ENCODE results near the gene GOLGA1. TPM values are rescaled to one million over a fixed set of nuclear protein-coding genes. Genes with fewer than 3 reads are reported as not detected.

GOLGA1 gene
- polyA plus RNA-seq, 1 donor from 2014 or later: 15.3 TPM

- H3K9me2 ChIP-seq (ENCODE audit: insufficient read depth, low read length): no peaks in the 10 kb centered on the region
- no peak overlapping the region for H3K27ac ChIP-seq (ENCODE audit: low read length)
- H3K4me3 ChIP-seq (ENCODE audit: low read length): no peak overlapping the region
- H3K36me3 ChIP-seq (ENCODE audit: insufficient read depth, low read length): no peaks in the 10 kb centered on the region
- H3F3A ChIP-seq (ENCODE audit: insufficient read depth, low read length, poor library complexity, severe bottlenecking): no peaks in the 10 kb centered on the region
- TF ChIP-seq, protein P1, sequence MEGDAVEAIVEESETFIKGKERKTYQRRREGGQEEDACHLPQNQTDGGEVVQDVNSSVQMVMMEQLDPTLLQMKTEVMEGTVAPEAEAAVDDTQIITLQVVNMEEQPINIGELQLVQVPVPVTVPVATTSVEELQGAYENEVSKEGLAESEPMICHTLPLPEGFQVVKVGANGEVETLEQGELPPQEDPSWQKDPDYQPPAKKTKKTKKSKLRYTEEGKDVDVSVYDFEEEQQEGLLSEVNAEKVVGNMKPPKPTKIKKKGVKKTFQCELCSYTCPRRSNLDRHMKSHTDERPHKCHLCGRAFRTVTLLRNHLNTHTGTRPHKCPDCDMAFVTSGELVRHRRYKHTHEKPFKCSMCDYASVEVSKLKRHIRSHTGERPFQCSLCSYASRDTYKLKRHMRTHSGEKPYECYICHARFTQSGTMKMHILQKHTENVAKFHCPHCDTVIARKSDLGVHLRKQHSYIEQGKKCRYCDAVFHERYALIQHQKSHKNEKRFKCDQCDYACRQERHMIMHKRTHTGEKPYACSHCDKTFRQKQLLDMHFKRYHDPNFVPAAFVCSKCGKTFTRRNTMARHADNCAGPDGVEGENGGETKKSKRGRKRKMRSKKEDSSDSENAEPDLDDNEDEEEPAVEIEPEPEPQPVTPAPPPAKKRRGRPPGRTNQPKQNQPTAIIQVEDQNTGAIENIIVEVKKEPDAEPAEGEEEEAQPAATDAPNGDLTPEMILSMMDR (IDR thresholded peaks at IDR 0.05; ENCODE audit: poor library complexity, severe bottlenecking): no peak
- TF ChIP-seq POLR2AphosphoS5 (IDR thresholded peaks at IDR 0.05) (no peak), MXI1 (conservative IDR thresholded peaks at IDR 0.05; ENCODE audit: poor library complexity, severe bottlenecking) (no peak), EP300 (conservative IDR thresholded peaks at IDR 0.05; ENCODE audit: poor library complexity, severe bottlenecking) (no peak), EZH2 (IDR thresholded peaks at IDR 0.05; ENCODE audit: borderline replicate concordance, insufficient read depth, low read length, poor library complexity, severe bottlenecking) (no peak), SMC3 (conservative IDR thresholded peaks at IDR 0.05; ENCODE audit: poor library complexity) (no peak), TAF1 (IDR thresholded peaks at IDR 0.05; ENCODE audit: low read depth) (no peak), RAD21 (conservative IDR thresholded peaks at IDR 0.05) (no peak)
- TF ChIP-seq, protein P2, sequence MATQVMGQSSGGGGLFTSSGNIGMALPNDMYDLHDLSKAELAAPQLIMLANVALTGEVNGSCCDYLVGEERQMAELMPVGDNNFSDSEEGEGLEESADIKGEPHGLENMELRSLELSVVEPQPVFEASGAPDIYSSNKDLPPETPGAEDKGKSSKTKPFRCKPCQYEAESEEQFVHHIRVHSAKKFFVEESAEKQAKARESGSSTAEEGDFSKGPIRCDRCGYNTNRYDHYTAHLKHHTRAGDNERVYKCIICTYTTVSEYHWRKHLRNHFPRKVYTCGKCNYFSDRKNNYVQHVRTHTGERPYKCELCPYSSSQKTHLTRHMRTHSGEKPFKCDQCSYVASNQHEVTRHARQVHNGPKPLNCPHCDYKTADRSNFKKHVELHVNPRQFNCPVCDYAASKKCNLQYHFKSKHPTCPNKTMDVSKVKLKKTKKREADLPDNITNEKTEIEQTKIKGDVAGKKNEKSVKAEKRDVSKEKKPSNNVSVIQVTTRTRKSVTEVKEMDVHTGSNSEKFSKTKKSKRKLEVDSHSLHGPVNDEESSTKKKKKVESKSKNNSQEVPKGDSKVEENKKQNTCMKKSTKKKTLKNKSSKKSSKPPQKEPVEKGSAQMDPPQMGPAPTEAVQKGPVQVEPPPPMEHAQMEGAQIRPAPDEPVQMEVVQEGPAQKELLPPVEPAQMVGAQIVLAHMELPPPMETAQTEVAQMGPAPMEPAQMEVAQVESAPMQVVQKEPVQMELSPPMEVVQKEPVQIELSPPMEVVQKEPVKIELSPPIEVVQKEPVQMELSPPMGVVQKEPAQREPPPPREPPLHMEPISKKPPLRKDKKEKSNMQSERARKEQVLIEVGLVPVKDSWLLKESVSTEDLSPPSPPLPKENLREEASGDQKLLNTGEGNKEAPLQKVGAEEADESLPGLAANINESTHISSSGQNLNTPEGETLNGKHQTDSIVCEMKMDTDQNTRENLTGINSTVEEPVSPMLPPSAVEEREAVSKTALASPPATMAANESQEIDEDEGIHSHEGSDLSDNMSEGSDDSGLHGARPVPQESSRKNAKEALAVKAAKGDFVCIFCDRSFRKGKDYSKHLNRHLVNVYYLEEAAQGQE (IDR thresholded peaks at IDR 0.05; ENCODE audit: borderline replicate concordance): no peak
- no peak overlapping the region for H2AFZ ChIP-seq (ENCODE audit: low read depth, low read length)
- no peaks in the 10 kb centered on the region for H3K27me3 ChIP-seq (ENCODE audit: insufficient read depth, low read depth, low read length)
- H3K4me2 ChIP-seq (ENCODE audit: low read length): no peak overlapping the region
- no peak overlapping the region for H3K9ac ChIP-seq (ENCODE audit: low read length)
- H3K9me3 ChIP-seq (ENCODE audit: low read length): no peaks in the 10 kb centered on the region
- H4K20me1 ChIP-seq (ENCODE audit: insufficient read depth): no peaks in the 10 kb centered on the region
- H3K79me2 ChIP-seq (replicated peaks; ENCODE audit: insufficient read depth, low read length): no peaks in the 10 kb centered on the region
These were observed 110.3 kb downstream of the GOLGA1 start for GRCh38 chr9:124830593-124830992.

DNA sequence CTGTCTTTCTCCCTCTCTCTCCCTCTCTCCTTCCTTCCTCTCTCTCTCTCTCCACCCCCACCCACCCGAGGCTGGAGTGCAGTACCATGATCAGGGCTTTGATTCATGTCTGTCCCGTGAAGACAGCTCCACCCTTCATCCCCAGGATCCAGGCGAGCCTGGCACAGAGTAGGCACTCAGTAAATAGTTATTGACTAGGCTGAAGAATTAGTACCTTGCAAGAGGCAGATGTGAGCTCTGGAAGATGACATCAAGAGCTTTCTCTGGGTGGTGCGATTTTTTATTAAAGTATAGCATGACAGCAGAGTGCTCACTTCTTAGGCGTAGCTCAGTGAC lies 111.6 kb downstream of the GOLGA1 start:
- no peak for TF ChIP-seq SMC3 (conservative IDR thresholded peaks at IDR 0.05; ENCODE audit: poor library complexity)
- TF ChIP-seq, protein P2 (IDR thresholded peaks at IDR 0.05; ENCODE audit: borderline replicate concordance): no peak
- no peak for TF ChIP-seq TAF1 (IDR thresholded peaks at IDR 0.05; ENCODE audit: low read depth)
- no peak for TF ChIP-seq EZH2 (IDR thresholded peaks at IDR 0.05; ENCODE audit: borderline replicate concordance, insufficient read depth, low read length, poor library complexity, severe bottlenecking)
- no peak for TF ChIP-seq EP300 (conservative IDR thresholded peaks at IDR 0.05; ENCODE audit: poor library complexity, severe bottlenecking)
- TF ChIP-seq, protein P1 (IDR thresholded peaks at IDR 0.05; ENCODE audit: poor library complexity, severe bottlenecking): no peak
- no peak for TF ChIP-seq RAD21 (conservative IDR thresholded peaks at IDR 0.05)
- no peak for TF ChIP-seq POLR2AphosphoS5 (IDR thresholded peaks at IDR 0.05)
- no peak for TF ChIP-seq MXI1 (conservative IDR thresholded peaks at IDR 0.05; ENCODE audit: poor library complexity, severe bottlenecking)
- Histone ChIP-seq H3K4me2 (ENCODE audit: low read length) (no peak overlapping the region), H2AFZ (ENCODE audit: low read depth, low read length) (no peak overlapping the region)

More for the DNA sequence above, 111.6 kb downstream of the GOLGA1 start:
- Histone ChIP-seq H3F3A (ENCODE audit: insufficient read depth, low read length, poor library complexity, severe bottlenecking) (no peaks in the 10 kb centered on the region), H3K27me3 (ENCODE audit: insufficient read depth, low read depth, low read length) (no peaks in the 10 kb centered on the region), H3K9me2 (ENCODE audit: insufficient read depth, low read length) (no peaks in the 10 kb centered on the region), H3K9me3 (ENCODE audit: low read length) (no peaks in the 10 kb centered on the region), H3K36me3 (ENCODE audit: insufficient read depth, low read length) (no peaks in the 10 kb centered on the region), H4K20me1 (ENCODE audit: insufficient read depth) (no peaks in the 10 kb centered on the region), H3K79me2 (replicated peaks; ENCODE audit: insufficient read depth, low read length) (no peaks in the 10 kb centered on the region), H3K9ac (ENCODE audit: low read length) (no peak overlapping the region), H3K27ac (ENCODE audit: low read length) (no peak overlapping the region), H3K4me3 (ENCODE audit: low read length) (no peak overlapping the region)
